HFF-Myc (cell line): ENCODE measurements around the gene CLSTN1.

ENCODE experiments used
- DNase-seq: peaks from one replicate; pipeline ENCODE4 v3.0.0-alpha.2; 2011; ENCODE audit warnings: low read depth; ENCODE audit errors: extremely low read depth
- H3K4me3 ChIP-seq: replicated peaks from 2 replicates; pipeline ENCODE4 v1.5.1; 2011; ENCODE audit warnings: low read depth, mild to moderate bottlenecking, control low read depth, low read length
- TF ChIP-seq, protein P1 (sequence below): IDR thresholded peaks from 2 replicates; pipeline ENCODE4 v1.5.1; 2012; ENCODE audit warnings: mild to moderate bottlenecking, low read depth, low read length, control low read depth; ENCODE audit errors: missing control alignments

The CLSTN1 gene

DNA sequence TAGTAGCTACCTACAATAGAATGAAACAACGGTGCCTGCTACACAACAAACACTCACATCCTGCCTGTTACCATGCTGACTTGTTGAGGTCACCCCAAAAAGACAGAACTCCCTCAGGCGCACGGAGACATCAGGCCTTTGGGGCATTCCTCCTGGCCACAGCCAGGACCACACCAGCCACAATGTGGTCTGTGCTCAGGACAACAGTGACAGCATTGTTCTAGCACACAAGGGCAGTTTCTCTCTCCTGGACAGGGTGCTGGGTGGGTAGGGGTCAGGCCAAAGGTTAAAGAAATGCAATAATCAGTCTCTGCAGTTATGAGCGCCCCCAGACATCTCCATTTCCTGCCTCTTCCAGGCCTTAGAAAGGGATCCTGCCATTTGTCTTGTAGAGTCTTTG, 46.8 kb upstream of the CLSTN1 start:
- TF ChIP-seq, protein P1, sequence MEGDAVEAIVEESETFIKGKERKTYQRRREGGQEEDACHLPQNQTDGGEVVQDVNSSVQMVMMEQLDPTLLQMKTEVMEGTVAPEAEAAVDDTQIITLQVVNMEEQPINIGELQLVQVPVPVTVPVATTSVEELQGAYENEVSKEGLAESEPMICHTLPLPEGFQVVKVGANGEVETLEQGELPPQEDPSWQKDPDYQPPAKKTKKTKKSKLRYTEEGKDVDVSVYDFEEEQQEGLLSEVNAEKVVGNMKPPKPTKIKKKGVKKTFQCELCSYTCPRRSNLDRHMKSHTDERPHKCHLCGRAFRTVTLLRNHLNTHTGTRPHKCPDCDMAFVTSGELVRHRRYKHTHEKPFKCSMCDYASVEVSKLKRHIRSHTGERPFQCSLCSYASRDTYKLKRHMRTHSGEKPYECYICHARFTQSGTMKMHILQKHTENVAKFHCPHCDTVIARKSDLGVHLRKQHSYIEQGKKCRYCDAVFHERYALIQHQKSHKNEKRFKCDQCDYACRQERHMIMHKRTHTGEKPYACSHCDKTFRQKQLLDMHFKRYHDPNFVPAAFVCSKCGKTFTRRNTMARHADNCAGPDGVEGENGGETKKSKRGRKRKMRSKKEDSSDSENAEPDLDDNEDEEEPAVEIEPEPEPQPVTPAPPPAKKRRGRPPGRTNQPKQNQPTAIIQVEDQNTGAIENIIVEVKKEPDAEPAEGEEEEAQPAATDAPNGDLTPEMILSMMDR = no peak
- H3K4me3 ChIP-seq = no peak overlapping the region
- DNase-seq = no peak

DNA sequence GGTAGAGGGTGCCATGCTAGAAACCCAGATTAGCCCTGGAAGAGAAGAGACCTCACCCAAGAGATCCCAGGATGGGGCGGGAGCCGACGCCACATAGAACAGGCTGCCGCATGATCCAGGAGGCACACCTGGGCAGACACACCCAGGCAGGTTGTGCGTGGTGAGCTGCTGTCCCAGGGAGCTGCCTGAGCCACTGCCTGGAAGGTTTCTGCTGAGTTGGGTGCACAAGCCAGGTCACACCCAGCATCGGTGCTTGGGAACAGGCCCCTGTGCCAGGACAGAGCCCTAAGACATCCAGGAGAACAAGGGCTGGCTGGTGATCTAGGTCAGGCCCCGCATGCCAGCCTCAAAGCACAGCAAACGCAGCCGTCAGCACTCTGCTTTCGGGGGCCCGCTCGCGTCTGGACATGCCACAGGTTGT, 46.1 kb upstream of the CLSTN1 start:
- TF ChIP-seq, protein P1 = no peak
- H3K4me3 ChIP-seq = no peak overlapping the region
- DNase-seq = no peak

DNA sequence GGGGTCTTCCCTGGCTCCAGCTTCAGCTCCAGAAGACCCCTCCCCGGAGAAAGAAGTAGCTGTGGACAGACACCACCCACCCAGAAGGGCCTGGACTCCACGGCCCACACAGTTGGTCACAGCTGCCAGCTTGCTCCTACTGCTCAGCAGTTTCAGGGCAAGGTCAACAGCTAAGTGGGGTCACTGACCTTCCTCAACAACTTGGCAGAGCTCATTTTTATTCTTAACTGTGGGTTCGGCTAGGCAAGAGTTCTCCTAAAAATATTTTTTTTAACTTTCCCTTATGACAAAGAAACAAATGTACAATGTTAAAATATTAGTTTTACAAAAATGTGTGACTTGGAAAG, 44.5 kb upstream of the CLSTN1 start:
- H3K4me3 ChIP-seq = no peak overlapping the region
- DNase-seq = no peak
- TF ChIP-seq, protein P1 = no peak

DNA sequence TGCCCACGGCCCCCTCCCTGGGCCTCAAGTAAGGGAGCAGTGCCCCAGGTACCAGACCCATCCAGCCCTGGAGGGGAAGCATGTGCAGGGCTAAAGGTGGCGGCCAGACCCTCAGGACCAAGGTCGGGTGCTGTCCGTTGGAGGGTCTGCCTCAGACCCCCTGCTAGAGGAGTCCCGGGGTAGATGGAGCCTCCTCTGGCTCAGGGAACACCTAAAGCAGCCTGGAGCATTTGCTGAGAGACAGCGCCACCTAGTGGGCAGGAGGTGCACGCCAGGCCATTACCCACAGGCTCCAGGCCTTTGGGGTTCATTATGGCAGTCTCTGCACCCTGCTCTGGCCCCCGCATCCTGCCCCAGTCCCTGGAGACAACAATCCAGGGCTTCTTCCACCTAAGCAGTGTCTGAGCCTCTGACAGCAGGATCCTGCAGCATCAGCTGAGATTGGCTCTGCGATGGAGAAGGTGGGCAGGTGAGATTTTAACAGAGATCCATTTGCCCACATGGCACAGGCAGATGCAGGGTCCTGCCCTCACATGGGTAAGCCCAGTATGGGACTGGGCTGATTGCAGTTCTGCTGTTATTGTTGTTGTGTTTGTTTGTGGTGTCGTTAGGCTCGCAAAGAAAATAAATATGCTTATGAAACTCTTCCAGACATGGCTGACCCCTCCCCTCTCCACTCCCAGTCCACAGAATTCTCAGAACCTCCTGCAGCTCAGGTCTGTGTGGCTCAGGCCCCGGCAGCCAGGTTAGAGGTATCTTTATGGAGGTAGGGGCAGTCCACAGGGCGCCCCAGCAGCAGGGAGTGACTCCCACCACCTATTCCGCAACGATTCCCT, 43.9 kb upstream of the CLSTN1 start:
- TF ChIP-seq, protein P1 = peak; percentile 97
- no peak for DNase-seq
- H3K4me3 ChIP-seq = no peak overlapping the region

DNA sequence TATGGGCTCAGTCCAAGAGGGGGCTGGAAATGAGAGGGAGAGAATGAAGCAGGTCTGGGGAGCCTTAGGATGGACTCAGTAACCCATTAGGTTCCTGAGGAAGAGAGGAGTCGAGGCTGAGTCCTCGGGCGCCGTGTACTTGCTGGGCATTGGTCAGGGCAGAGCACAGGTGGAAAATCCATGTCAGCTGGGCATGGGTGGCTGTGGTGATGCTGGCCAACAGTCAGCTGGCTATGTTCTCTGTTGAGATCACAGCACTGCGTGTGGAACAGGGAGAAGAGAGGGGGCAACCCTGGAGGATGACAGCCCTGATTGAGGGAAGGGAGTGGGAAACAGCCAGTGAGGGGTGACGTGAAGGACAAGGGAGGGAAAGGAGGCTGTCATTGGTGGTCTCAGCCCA, 43.1 kb upstream of the CLSTN1 start:
- TF ChIP-seq, protein P1 = no peak
- DNase-seq = no peak
- H3K4me3 ChIP-seq = no peak overlapping the region

DNA sequence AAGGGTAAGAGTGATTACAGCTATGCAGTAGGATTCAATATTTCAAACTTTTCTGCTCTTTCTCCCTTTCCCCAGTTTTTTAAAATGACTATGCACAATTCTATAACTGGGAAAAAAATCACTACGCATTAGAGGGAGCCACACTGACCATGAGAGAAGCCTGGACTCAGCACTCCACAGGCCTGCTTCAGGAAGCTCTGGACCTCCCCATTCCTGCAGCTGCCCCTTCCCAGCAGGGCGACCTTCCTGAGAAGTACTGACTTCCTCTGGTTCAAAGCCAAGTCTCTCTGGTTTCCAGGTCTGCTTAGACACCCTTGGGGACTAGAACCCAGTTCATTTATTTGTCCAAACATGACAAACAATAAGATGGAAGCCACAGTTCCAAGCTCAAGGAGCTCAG, 42.0 kb upstream of the CLSTN1 start:
- TF ChIP-seq, protein P1 = no peak
- DNase-seq = no peak
- no peak overlapping the region for H3K4me3 ChIP-seq

DNA sequence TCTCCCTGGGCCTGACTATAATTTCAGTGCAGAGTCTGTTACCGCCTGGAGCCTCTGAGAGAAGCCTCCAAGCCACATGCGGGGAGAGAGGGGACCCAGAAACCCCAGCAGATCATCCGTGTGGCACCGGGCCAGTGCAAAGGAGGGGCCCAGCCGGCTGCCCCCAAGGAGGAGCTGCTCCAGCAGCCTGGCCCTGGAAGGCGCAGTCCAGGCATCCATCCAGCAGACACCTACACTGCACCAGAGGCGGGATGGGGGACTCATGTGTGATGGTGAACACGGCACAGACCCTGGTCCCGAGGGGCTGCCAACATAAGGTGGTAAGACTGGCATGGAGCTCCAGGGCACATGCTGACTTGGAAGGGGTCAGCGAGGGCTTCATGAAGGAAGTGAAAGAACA, 39.6 kb upstream of the CLSTN1 start:
- DNase-seq = no peak
- TF ChIP-seq, protein P1 = no peak

More for the DNA sequence above, 39.6 kb upstream of the CLSTN1 start:
- no peak overlapping the region for H3K4me3 ChIP-seq
